WTC11 (cell line): ENCODE data around the gene FAHD1. TPM values are rescaled to one million over a fixed set of nuclear protein-coding genes. Genes with fewer than 3 reads are reported as not detected.

Experiments used
- ATAC-seq: fragments of 200-7000 bp; cut with Tn5 transposase; 2 replicates; pipeline ENCODE4 v1.10.0; 2021; ENCODE audit warnings: mild to moderate bottlenecking, moderate library complexity
- CTCF ChIA-PET: fragments of 300-600 bp; sonication (Branson Sonifier 250); formaldehyde crosslinking; loops from one replicate; lab custom pipeline; 2021; ENCODE audit warnings: antibody characterized with exemption; lab: Charles Lee
- POLR2A ChIA-PET: fragments of 350-600 bp; sonication (Branson Sonifier 250); formaldehyde crosslinking; loops from one replicate; lab custom pipeline; 2021; ENCODE audit warnings: antibody characterized with exemption; lab: Charles Lee
- DNase-seq: peaks from one replicate; pipeline ENCODE4 v3.0.0; 2021; ENCODE audit warnings: low spot score
- H3K27ac Mint-ChIP-seq: 2 replicates; pipeline ENCODE4 v1.8.0; 2021; ENCODE audit warnings: mixed read lengths
- H3K27me3 Mint-ChIP-seq: 2 replicates; pipeline ENCODE4 v1.8.0; 2021; ENCODE audit warnings: low read depth, mild to moderate bottlenecking, moderate library complexity, mixed read lengths
- H3K36me3 Mint-ChIP-seq: 2 replicates; pipeline ENCODE4 v1.8.0; 2021; ENCODE audit warnings: mixed read lengths
- H3K4me1 Mint-ChIP-seq: 2 replicates; pipeline ENCODE4 v1.8.0; 2022; ENCODE audit warnings: mixed read lengths
- H3K4me3 Mint-ChIP-seq: 2 replicates; pipeline ENCODE4 v1.8.0; 2021; ENCODE audit warnings: mild to moderate bottlenecking, moderate library complexity, mixed read lengths
- H3K9me3 Mint-ChIP-seq: 2 replicates; pipeline ENCODE4 v1.8.0; 2021; ENCODE audit warnings: mixed read lengths
- AFF4 ChIP-seq: sonication (generic); formaldehyde crosslinking; IDR thresholded peaks from 2 replicates; pipeline ENCODE4 v1.8.1; 2023; ENCODE audit warnings: mild to moderate bottlenecking, missing genetic modification reagents, borderline replicate concordance
- ATF1 ChIP-seq: sonication (generic); formaldehyde crosslinking; IDR thresholded peaks from 2 replicates; pipeline ENCODE4 v1.8.1; 2023; ENCODE audit warnings: mild to moderate bottlenecking, moderate library complexity, missing genetic modification reagents
- EMX1 ChIP-seq: fragments of 250-450 bp; sonication (Bioruptor Pico); IDR thresholded peaks from 2 replicates; pipeline ENCODE4 v1.8.0; 2021; ENCODE audit warnings: mild to moderate bottlenecking
- ERG ChIP-seq: fragments of 250-450 bp; sonication (Bioruptor Pico); IDR thresholded peaks from 2 replicates; pipeline ENCODE4 v1.8.0; 2021; ENCODE audit warnings: mild to moderate bottlenecking
- FOXP1 ChIP-seq: sonication (generic); formaldehyde crosslinking; IDR thresholded peaks from 2 replicates; pipeline ENCODE4 v1.8.0; 2022; ENCODE audit warnings: missing genetic modification reagents, mild to moderate bottlenecking, moderate library complexity, borderline replicate concordance
- FOXP4 ChIP-seq: sonication (generic); formaldehyde crosslinking; IDR thresholded peaks from 2 replicates; pipeline ENCODE4 v1.8.0; 2022; ENCODE audit warnings: mild to moderate bottlenecking, missing genetic modification reagents
- IRF2 ChIP-seq: sonication (generic); formaldehyde crosslinking; IDR thresholded peaks from 2 replicates; pipeline ENCODE4 v1.8.0; 2022; ENCODE audit warnings: low read depth, missing genetic modification reagents, borderline replicate concordance
- JUN ChIP-seq: sonication (generic); formaldehyde crosslinking; IDR thresholded peaks from 2 replicates; pipeline ENCODE4 v1.8.0; 2023; ENCODE audit warnings: mild to moderate bottlenecking, missing genetic modification reagents
- NR1H2 ChIP-seq: sonication (generic); formaldehyde crosslinking; IDR thresholded peaks from 2 replicates; pipeline ENCODE4 v1.9.0; 2021; ENCODE audit warnings: mild to moderate bottlenecking, moderate library complexity, missing genetic modification reagents
- NR2C2 ChIP-seq: sonication (generic); formaldehyde crosslinking; IDR thresholded peaks from 2 replicates; pipeline ENCODE4 v1.8.0; 2022; ENCODE audit warnings: mild to moderate bottlenecking, missing genetic modification reagents
- PRDM15 ChIP-seq: sonication (generic); formaldehyde crosslinking; IDR thresholded peaks from 2 replicates; pipeline ENCODE4 v1.8.0; 2022; ENCODE audit warnings: missing genetic modification reagents
- PRRX2 ChIP-seq: fragments of 250-450 bp; sonication (Bioruptor Pico); IDR thresholded peaks from 2 replicates; pipeline ENCODE4 v1.8.0; 2021; ENCODE audit warnings: mild to moderate bottlenecking
- ZBTB21 ChIP-seq: sonication (generic); formaldehyde crosslinking; IDR thresholded peaks from 2 replicates; pipeline ENCODE4 v1.8.1; 2023; ENCODE audit warnings: mild to moderate bottlenecking, missing genetic modification reagents, borderline replicate concordance
- ZBTB43 ChIP-seq: sonication (generic); formaldehyde crosslinking; IDR thresholded peaks from 2 replicates; pipeline ENCODE4 v1.8.1; 2023; ENCODE audit warnings: mild to moderate bottlenecking, missing genetic modification reagents
- ZNF232 ChIP-seq: sonication (generic); formaldehyde crosslinking; IDR thresholded peaks from 2 replicates; pipeline ENCODE4 v1.8.0; 2022; ENCODE audit warnings: mild to moderate bottlenecking, missing genetic modification reagents
- ZNF425 ChIP-seq: fragments of 250-450 bp; sonication (Bioruptor Pico); conservative IDR thresholded peaks from 2 replicates; pipeline ENCODE4 v1.9.0; 2021; ENCODE audit warnings: mild to moderate bottlenecking
- total RNA-seq: library from RNA; stranded (reverse); gene quantifications from 3 replicates; pipeline ENCODE4 v1.2.3, GENCODE V29; 2021

The FAHD1 gene
- total RNA-seq, 1 experiment from 2014 or later = 14.3 TPM

- no peak for ATAC-seq
- CTCF ChIA-PET = interaction anchor here (0.6 to 2.1 kb wide), 25 partner anchors 8 to 1041 kb away, joined by 3 to 37 read pairs (median 4); partner anchors contain the start of genes CIAO3, EME2, FAHD1 and HAGH
- Mint-ChIP-seq H3K4me3 (peak overlapping the region; percentile 81), H3K27me3 (no peaks in the 10 kb centered on the region), H3K4me1 (peaks cover 7% of the 10 kb centered on the region), H3K27ac (peak overlapping the region; percentile 60), H3K9me3 (no peaks in the 10 kb centered on the region), H3K36me3 (no peaks in the 10 kb centered on the region)
- POLR2A ChIA-PET = interaction anchor here (0.9 to 2.6 kb wide), 8 partner anchors 8 to 183 kb away, joined by 3 to 18 read pairs (median 6); partner anchors contain the start of genes EME2, IGFALS, MAPK8IP3 and MRPS34
- no peak for TF ChIP-seq ZNF232 (CRISPR knock-in tag)
- no peak for TF ChIP-seq AFF4 (CRISPR knock-in tag)
- TF ChIP-seq IRF2 (CRISPR knock-in tag) = no peak
- TF ChIP-seq ZNF425 (CRISPR knock-in tag) = no peak
- 0 out of 2 replicates have a peak, but pooled peaks have one; percentile 32 for TF ChIP-seq JUN
- TF ChIP-seq FOXP4 (CRISPR knock-in tag) = no peak
- TF ChIP-seq ZBTB21 (CRISPR knock-in tag) = no peak
- no peak for TF ChIP-seq ERG (CRISPR knock-in tag)
- DNase-seq = peak; percentile 42
Measured at GRCh38 chr16:1781758-1782407, 45.1 kb upstream of the FAHD1 start.

- H3K4me3 Mint-ChIP-seq = peak within 1 kb of the TSS; percentile 93
- H3K27ac Mint-ChIP-seq = peak within 1 kb of the TSS; percentile 83
- no peaks in the 10 kb centered on the region for H3K27me3 Mint-ChIP-seq
- DNase-seq (peak; percentile 99), ATAC-seq (peak; percentile 87)
- H3K36me3 Mint-ChIP-seq = no peaks in the 10 kb centered on the region
- CTCF ChIA-PET = interaction anchor here (0.6 to 2.1 kb wide), 31 partner anchors 9 to 1042 kb away, joined by 3 to 37 read pairs (median 4); partner anchors contain the start of genes CIAO3, EME2, FAHD1 and GFER
- peaks cover 7% of the 10 kb centered on the region for H3K4me1 Mint-ChIP-seq
- POLR2A ChIA-PET = interaction anchor here (0.6 to 1.5 kb wide), 10 partner anchors 9 to 373 kb away, joined by 3 to 18 read pairs (median 4); partner anchors contain the start of genes EME2, IGFALS, MAPK8IP3 and MRPS34
- no peaks in the 10 kb centered on the region for H3K9me3 Mint-ChIP-seq
- no peak for TF ChIP-seq FOXP1 (CRISPR knock-in tag)
- no peak for TF ChIP-seq PRRX2 (CRISPR knock-in tag)
- no peak for TF ChIP-seq PRDM15
- TF ChIP-seq NR1H2 (CRISPR knock-in tag) = no peak
- no peak for TF ChIP-seq NR2C2
- no peak for TF ChIP-seq EMX1 (CRISPR knock-in tag)
- no peak for TF ChIP-seq ZBTB43 (CRISPR knock-in tag)
- no peak for TF ChIP-seq JUN
- TF ChIP-seq ATF1 (CRISPR knock-in tag) = no peak
Measured at GRCh38 chr16:1782408-1783264, 44.4 kb upstream of the FAHD1 start, which contains the start of the genes NUBP2 and SPSB3. Gene NUBP2, plus strand, starts transcription at chr16:1782960. Its CDS starts 61 bp downstream, at chr16:1783021. Gene SPSB3, minus strand, starts transcription at chr16:1782571. Its CDS starts 1,088 bp downstream, at chr16:1781483.
